CD1c-positive myeloid dendritic cell (primary cell): ENCODE measurements around the gene FGG.
"Not testable (repeated sequence)": the region's sequence is repeated elsewhere in the genome, so short reads cannot be mapped to it uniquely, and the experiment has no call there.

ENCODE experiments used
- DNase-seq: peaks from one replicate; pipeline ENCODE4 v3.0.0-alpha.2; 2016; ENCODE audit errors: extremely low spot score

Gene FGG

GRCh38 chr4:154611833-154612232 is 623 bp downstream of the FGG start:
- no peak for DNase-seq

GRCh38 chr4:154610582-154610981 is 1.9 kb downstream of the FGG start:
- no peak for DNase-seq

GRCh38 chr4:154609532-154609931 is 2.9 kb downstream of the FGG start:
- no peak for DNase-seq

- no peak for DNase-seq
Observed at GRCh38 chr4:154608361-154609252, 3.8 kb downstream of the FGG start.

- no peak for DNase-seq
Observed at GRCh38 chr4:154606728-154607723, 5.4 kb downstream of the FGG start.

GRCh38 chr4:154604696-154605200 is 7.7 kb downstream of the FGG start:
- no peak for DNase-seq

GRCh38 chr4:154603033-154603943 is 9.2 kb downstream of the FGG start:
- DNase-seq: no peak

GRCh38 chr4:154602404-154603020 is 9.9 kb downstream of the FGG start:
- DNase-seq: no peak

GRCh38 chr4:154597798-154598774 is 14.4 kb downstream of the FGG start:
- DNase-seq: no peak

- not testable (repeated sequence) for DNase-seq
Observed at GRCh38 chr4:154597281-154597680, 15.2 kb downstream of the FGG start.

GRCh38 chr4:154595807-154596206 is 16.6 kb downstream of the FGG start:
- no peak for DNase-seq

- DNase-seq: not testable (repeated sequence)
Observed at GRCh38 chr4:154594343-154594742, 18.1 kb downstream of the FGG start.

GRCh38 chr4:154593868-154594267 is 18.6 kb downstream of the FGG start:
- DNase-seq: no peak

- DNase-seq: no peak
Observed at GRCh38 chr4:154591890-154592289, 20.6 kb downstream of the FGG start.

- DNase-seq: no peak
Observed at GRCh38 chr4:154590329-154591006, 22.0 kb downstream of the FGG start, which contains the start of gene FGA. FGA (minus strand) TSS chr4:154590742; CDS start chr4:154590687, 55 bp downstream.

GRCh38 chr4:154589296-154590197 is 22.9 kb downstream of the FGG start:
- no peak for DNase-seq

- DNase-seq: no peak
Observed at GRCh38 chr4:154588198-154588597, 24.3 kb downstream of the FGG start.
